H1 (cell line): ENCODE data around the gene GLYATL3.

Source experiments
- ATF2 ChIP-seq: IDR thresholded peaks from 2 replicates; pipeline ENCODE4 v1.6.1; 2012; ENCODE audit warnings: low read length, inconsistent platforms
- CTCF ChIP-seq, 3 experiments: IDR thresholded peaks; 1 replicate in 2 of 3; 2 replicates in 1 of 3; pipeline versions ENCODE4 v1.5.1 to v1.6.1; 2011; ENCODE audit warnings: low read length in 3 of 3, mild to moderate bottlenecking in 3 of 3, inconsistent platforms in 2 of 3, low read depth in 1 of 3, moderate library complexity in 1 of 3; ENCODE audit not compliant: insufficient read depth in 1 of 3; ENCODE audit errors: control extremely low read depth in 1 of 3
- E2F6 ChIP-seq: IDR thresholded peaks from 2 replicates; pipeline ENCODE4 v1.6.1; 2012; ENCODE audit warnings: inconsistent platforms
- EGR1 ChIP-seq: IDR thresholded peaks from 2 replicates; pipeline ENCODE4 v1.6.1; 2011; ENCODE audit warnings: low read depth, low read length, borderline replicate concordance
- KDM1A ChIP-seq: fragments of 200-600, 300-600 bp; sonication (generic); IDR thresholded peaks from 2 replicates; pipeline ENCODE4 v1.7.1; 2016; ENCODE audit warnings: mild to moderate bottlenecking, low read length, borderline replicate concordance
- MAX ChIP-seq: IDR thresholded peaks from 2 replicates; pipeline ENCODE4 v1.6.1; 2012; ENCODE audit warnings: inconsistent platforms
- POLR2A ChIP-seq, 2 experiments: IDR thresholded peaks; 1 replicate in 1 of 2; 2 replicates in 1 of 2; pipeline ENCODE4 v1.6.1; 2011; ENCODE audit warnings: low read depth in 2 of 2, low read length in 2 of 2, mild to moderate bottlenecking in 2 of 2; ENCODE audit errors: control extremely low read depth in 1 of 2
- RXRA ChIP-seq: IDR thresholded peaks from 2 replicates; pipeline ENCODE4 v1.6.1; 2011; ENCODE audit warnings: low read depth, mild to moderate bottlenecking, low read length, moderate library complexity; ENCODE audit not compliant: insufficient read depth
- SIX5 ChIP-seq: IDR thresholded peaks from 2 replicates; pipeline ENCODE4 v1.6.1; 2011; ENCODE audit warnings: mild to moderate bottlenecking, low read depth, low read length
- SUZ12 ChIP-seq: fragments of 200-600 bp; sonication (generic); IDR thresholded peaks from 2 replicates; pipeline ENCODE4 v1.6.1; 2012; ENCODE audit warnings: mild to moderate bottlenecking, inconsistent platforms, low read length, moderate library complexity, mixed read lengths

GRCh38 chr6:49563006-49563886 lies 63.5 kb downstream of the GLYATL3 start:
- TF ChIP-seq SUZ12 (no peak), SIX5 (no peak), KDM1A (no peak), POLR2A (IDR thresholded peaks at IDR 0.05; ENCODE audit: control extremely low read depth in 1 of 2, low read depth in 2 of 2, low read length in 2 of 2) (no peak), MAX (no peak), CTCF (IDR thresholded peaks at IDR 0.05; ENCODE audit: control extremely low read depth in 1 of 3, insufficient read depth in 1 of 3, low read depth in 1 of 3, low read length in 3 of 3) (no peak), RXRA (no peak), E2F6 (no peak), ATF2 (no peak), EGR1 (no peak)
